PC-3 (cell line): ENCODE measurements around the gene ALDH7A1. TPM values are rescaled to one million over a fixed set of nuclear protein-coding genes. Genes with fewer than 3 reads are reported as not detected.

ENCODE experiments used
- ATAC-seq: fragments of 200-7000 bp; cut with Tn5 transposase; 2 replicates; pipeline ENCODE4 v1.9.1; 2020; ENCODE audit warnings: mild to moderate bottlenecking, moderate library complexity
- BruUV-seq: library from RNA; stranded (reverse); fragments of 400-500 nt; replicated peaks from 2 replicates; lab custom pipeline; 2021; lab: Mats Ljungman, UMichigan
- CTCF ChIA-PET: fragments of 300-600 bp; sonication (Branson Sonifier 250); formaldehyde crosslinking; loops from one replicate; lab custom pipeline; 2022; ENCODE audit warnings: antibody characterized with exemption; lab: Charles Lee
- POLR2A ChIA-PET: fragments of 300-600 bp; sonication (Branson Sonifier 250); formaldehyde crosslinking; loops from one replicate; lab custom pipeline; 2022; ENCODE audit warnings: antibody characterized with exemption; ENCODE audit not compliant: unreplicated experiment; lab: Charles Lee
- DNase-seq: peaks from one replicate; pipeline ENCODE4 v3.0.0-alpha.2; 2015
- H2AFZ ChIP-seq: fragments of 300-600 bp; sonication (generic); 2 replicates; pipeline ENCODE4 v1.6.0; 2016; ENCODE audit warnings: antibody characterized with exemption, low read length
- H3F3A ChIP-seq: fragments of 300-600 bp; sonication (generic); one replicate; pipeline ENCODE4 v1.6.0; 2017; ENCODE audit warnings: antibody characterized with exemption, low read length, control low read depth, mild to moderate bottlenecking; ENCODE audit not compliant: unreplicated experiment
- H3K27ac ChIP-seq: fragments of 300-600 bp; sonication (generic); 2 replicates; pipeline ENCODE4 v1.5.1; 2016; ENCODE audit warnings: mild to moderate bottlenecking, low read length
- H3K27me3 ChIP-seq: fragments of 300-600 bp; sonication (generic); 2 replicates; pipeline ENCODE4 v1.6.1; 2016; ENCODE audit warnings: low read length, mixed read lengths
- H3K36me3 ChIP-seq: fragments of 300-600 bp; sonication (generic); 2 replicates; pipeline ENCODE4 v1.6.1; 2016; ENCODE audit warnings: low read depth, mixed run types, low read length, mixed read lengths
- H3K4me1 ChIP-seq: fragments of 300-600 bp; sonication (generic); 2 replicates; pipeline ENCODE4 v1.5.1; 2016; ENCODE audit warnings: low read length; ENCODE audit not compliant: insufficient read depth
- H3K4me2 ChIP-seq: fragments of 300-600 bp; sonication (generic); 2 replicates; pipeline ENCODE4 v1.6.0; 2016; ENCODE audit warnings: low read length
- H3K4me3 ChIP-seq: fragments of 300-600 bp; sonication (generic); 2 replicates; pipeline ENCODE4 v1.5.1; 2016; ENCODE audit warnings: mild to moderate bottlenecking, low read length, mixed read lengths
- H3K79me2 ChIP-seq: fragments of 300-600 bp; sonication (generic); 2 replicates; pipeline ENCODE4 v1.6.1; 2017; ENCODE audit warnings: low read length, mixed read lengths
- H3K9ac ChIP-seq: fragments of 300-600 bp; sonication (generic); 2 replicates; pipeline ENCODE4 v1.6.0; 2016; ENCODE audit warnings: mild to moderate bottlenecking, low read length
- H3K9me2 ChIP-seq: fragments of 300-600 bp; sonication (generic); replicated peaks from 2 replicates; pipeline ENCODE4 v1.6.1; 2016; ENCODE audit warnings: mixed run types, low read length, mixed read lengths
- H3K9me3 ChIP-seq: fragments of 300-600 bp; sonication (generic); 2 replicates; pipeline ENCODE4 v1.6.1; 2016; ENCODE audit warnings: low read length, mixed read lengths
- H4K20me1 ChIP-seq: fragments of 300-600 bp; sonication (generic); 2 replicates; pipeline ENCODE4 v1.6.1; 2016; ENCODE audit warnings: low read length, mixed read lengths
- EZH2 ChIP-seq: fragments of 300-600 bp; sonication (generic); IDR thresholded peaks from one replicate; pipeline ENCODE4 v1.6.1; 2017; ENCODE audit warnings: antibody characterized with exemption, mild to moderate bottlenecking, low read length; ENCODE audit not compliant: unreplicated experiment
- EZH2phosphoT487 ChIP-seq: fragments of 300-600 bp; sonication (generic); IDR thresholded peaks from 2 replicates; pipeline ENCODE4 v1.6.1; 2018; ENCODE audit warnings: mild to moderate bottlenecking, antibody characterized with exemption, low read length, borderline replicate concordance
- intact Hi-C: fragments of 100-400 bp; cut with micrococcal nuclease; formaldehyde crosslinking; loops from 2 replicates; pipeline ENCODE4 v1.9.0; 2023
- total RNA-seq: library from RNA; depleted of rRNA; stranded (reverse); fragments of >200 nt; gene quantifications from 2 replicates; pipeline ENCODE4 v1.2.3, GENCODE V29; 2014
- TF ChIP-seq, protein P1 (sequence below): fragments of 300-600 bp; sonication (generic); conservative IDR thresholded peaks from 2 replicates; pipeline ENCODE4 v1.5.1; 2017; ENCODE audit warnings: antibody characterized with exemption, low read depth, mild to moderate bottlenecking, low read length

ALDH7A1 gene
- total RNA-seq, 1 experiment from 2014 or later: 45.9 TPM

DNA sequence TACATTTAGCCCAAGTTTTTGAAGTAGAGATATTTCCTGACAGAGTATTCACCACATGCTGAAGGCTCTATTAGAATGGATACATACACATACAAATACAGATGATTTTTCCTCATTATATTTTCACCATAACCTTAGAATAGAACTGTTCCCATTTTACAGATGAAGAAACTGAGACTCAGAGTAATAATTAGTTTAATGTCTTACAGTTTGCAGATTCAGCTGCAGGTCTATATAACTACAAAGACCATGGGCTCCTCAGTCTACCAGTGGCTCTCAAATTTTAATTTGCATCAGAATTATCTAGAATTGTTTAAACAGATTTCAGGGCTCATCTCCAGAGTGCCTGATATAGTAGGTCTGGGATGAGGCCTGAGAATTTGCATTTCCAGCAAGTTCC, 107.4 kb downstream of the ALDH7A1 start:
- POLR2A ChIA-PET: no interaction called here

DNA sequence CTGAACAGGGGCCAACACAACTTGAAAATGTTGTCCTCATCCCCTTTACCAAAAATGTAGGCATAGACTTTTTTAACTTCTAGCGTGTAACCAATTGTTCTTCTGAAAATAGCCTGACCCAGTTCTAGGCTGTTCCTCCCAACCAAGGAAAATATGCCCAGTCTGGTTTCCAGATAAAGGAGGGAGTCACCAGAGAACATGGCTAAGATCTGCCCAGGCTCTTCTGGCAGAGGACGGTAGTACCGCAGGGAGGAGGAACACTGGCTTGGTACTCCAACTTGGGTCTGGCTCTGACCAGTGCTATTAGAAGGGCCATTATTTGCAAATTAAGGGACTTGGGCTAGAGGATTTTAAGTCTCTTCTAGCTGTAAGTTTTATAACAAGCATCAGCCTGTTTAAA, 108.7 kb downstream of the ALDH7A1 start:
- ChIA-PET POLR2A (no interaction called here), CTCF (no interaction called here)
- no peak for ATAC-seq
- TF ChIP-seq EZH2: no peak
- TF ChIP-seq EZH2phosphoT487: no peak
- TF ChIP-seq, protein P1, sequence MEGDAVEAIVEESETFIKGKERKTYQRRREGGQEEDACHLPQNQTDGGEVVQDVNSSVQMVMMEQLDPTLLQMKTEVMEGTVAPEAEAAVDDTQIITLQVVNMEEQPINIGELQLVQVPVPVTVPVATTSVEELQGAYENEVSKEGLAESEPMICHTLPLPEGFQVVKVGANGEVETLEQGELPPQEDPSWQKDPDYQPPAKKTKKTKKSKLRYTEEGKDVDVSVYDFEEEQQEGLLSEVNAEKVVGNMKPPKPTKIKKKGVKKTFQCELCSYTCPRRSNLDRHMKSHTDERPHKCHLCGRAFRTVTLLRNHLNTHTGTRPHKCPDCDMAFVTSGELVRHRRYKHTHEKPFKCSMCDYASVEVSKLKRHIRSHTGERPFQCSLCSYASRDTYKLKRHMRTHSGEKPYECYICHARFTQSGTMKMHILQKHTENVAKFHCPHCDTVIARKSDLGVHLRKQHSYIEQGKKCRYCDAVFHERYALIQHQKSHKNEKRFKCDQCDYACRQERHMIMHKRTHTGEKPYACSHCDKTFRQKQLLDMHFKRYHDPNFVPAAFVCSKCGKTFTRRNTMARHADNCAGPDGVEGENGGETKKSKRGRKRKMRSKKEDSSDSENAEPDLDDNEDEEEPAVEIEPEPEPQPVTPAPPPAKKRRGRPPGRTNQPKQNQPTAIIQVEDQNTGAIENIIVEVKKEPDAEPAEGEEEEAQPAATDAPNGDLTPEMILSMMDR: no peak
- Histone ChIP-seq H3K4me2 (no peak overlapping the region), H3K79me2 (no peaks in the 10 kb centered on the region), H4K20me1 (no peaks in the 10 kb centered on the region), H3K4me1 (peaks cover 8% of the 10 kb centered on the region; the same call in 1 of the 2 replicates), H3K9ac (no peak overlapping the region), H3K36me3 (peaks cover 61% of the 10 kb centered on the region), H3K27me3 (no peaks in the 10 kb centered on the region), H3K9me3 (no peaks in the 10 kb centered on the region), H2AFZ (no peak overlapping the region), H3K9me2 (no peaks in the 10 kb centered on the region), H3K27ac (no peak overlapping the region), H3F3A (no peaks in the 10 kb centered on the region), H3K4me3 (no peak overlapping the region)
- no TSS peak for BruUV-seq
- DNase-seq: no peak
- intact Hi-C loops: no loop called here

More for the DNA sequence above, 107.4 kb downstream of the ALDH7A1 start:
- H3K79me2 ChIP-seq: no peaks in the 10 kb centered on the region
- H3K9ac ChIP-seq: no peak overlapping the region
- no peaks in the 10 kb centered on the region for H3K9me3 ChIP-seq
- peaks cover 4% of the 10 kb centered on the region; the same call in 1 of the 2 replicates for H3K4me1 ChIP-seq
- H3K36me3 ChIP-seq: peaks cover 54% of the 10 kb centered on the region
- ATAC-seq (no peak), DNase-seq (no peak)
- H3K9me2 ChIP-seq: no peaks in the 10 kb centered on the region
- CTCF ChIA-PET: no interaction called here
- H3K4me2 ChIP-seq: no peak overlapping the region
- no peak overlapping the region for H3K4me3 ChIP-seq
- no peak overlapping the region for H3K27ac ChIP-seq
- intact Hi-C loops: no loop called here
- H2AFZ ChIP-seq: no peak overlapping the region
- no peaks in the 10 kb centered on the region for H4K20me1 ChIP-seq
- TF ChIP-seq, protein P1: no peak
- TF ChIP-seq EZH2 (no peak), EZH2phosphoT487 (no peak)
- no TSS peak for BruUV-seq
- no peaks in the 10 kb centered on the region for H3K27me3 ChIP-seq
- no peaks in the 10 kb centered on the region for H3F3A ChIP-seq

DNA sequence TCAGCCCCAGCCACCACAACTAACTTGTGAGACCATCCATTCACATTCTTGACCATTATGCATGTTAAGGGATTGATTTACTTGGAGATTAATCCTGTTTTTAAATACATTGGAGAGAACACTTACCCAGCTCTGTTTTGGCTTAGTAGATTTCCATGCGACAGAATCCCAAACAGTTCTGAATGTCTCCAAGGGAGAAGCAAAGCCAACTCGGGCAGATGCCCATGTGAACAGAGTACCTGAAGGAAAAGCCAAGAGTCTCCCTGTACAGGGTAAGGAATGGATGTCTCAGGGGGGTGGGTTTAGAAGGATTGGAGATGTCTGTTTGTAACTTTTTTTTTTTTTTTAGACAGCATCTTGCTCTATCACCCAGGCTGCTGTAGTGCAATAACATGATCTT, 110.8 kb downstream of the ALDH7A1 start:
- ChIA-PET POLR2A (no interaction called here), CTCF (no interaction called here)
- Histone ChIP-seq H3K36me3 (peaks cover 65% of the 10 kb centered on the region), H3K9me2 (no peaks in the 10 kb centered on the region), H3K4me3 (no peak overlapping the region), H3K9ac (no peak overlapping the region), H3K4me2 (no peak overlapping the region), H3K79me2 (no peaks in the 10 kb centered on the region), H3K27ac (no peak overlapping the region), H2AFZ (no peak overlapping the region), H3K4me1 (peaks cover 13% of the 10 kb centered on the region; the same call in 1 of the 2 replicates), H3K27me3 (no peaks in the 10 kb centered on the region), H4K20me1 (no peaks in the 10 kb centered on the region), H3F3A (no peaks in the 10 kb centered on the region), H3K9me3 (no peaks in the 10 kb centered on the region)
- no peak for ATAC-seq
- intact Hi-C loops: loop anchor here (5.0 kb wide), 1 partner anchor 53 kb away; no protein-coding TSS in a partner anchor
- no peak for DNase-seq
- TF ChIP-seq EZH2phosphoT487: no peak
- TF ChIP-seq, protein P1: no peak
- TF ChIP-seq EZH2: no peak
- no TSS peak for BruUV-seq
